Measurements from ENCODE around the gene DNAH14.

The DNAH14 gene

GRCh38 chr1:225448146-225448805, 518.8 kb downstream of the DNAH14 start:
- Histone ChIP-seq H3K36me3 (ENCODE audit: control insufficient read depth, insufficient read depth, low read length) (no peaks in the 10 kb centered on the region), H3K27ac (ENCODE audit: low read depth, low read length) (no peak overlapping the region), H3K4me1 (ENCODE audit: control insufficient read depth, insufficient read depth, low read length) (peaks cover 25% of the 10 kb centered on the region), H3K9me3 (ENCODE audit: control insufficient read depth, insufficient read depth, low read depth, low read length) (no peaks in the 10 kb centered on the region), H3K4me3 (ENCODE audit: low read depth, low read length) (no peak overlapping the region), H3K27me3 (ENCODE audit: control insufficient read depth, insufficient read depth, low read length) (no peaks in the 10 kb centered on the region), H3K9ac (ENCODE audit: low read length) (no peak overlapping the region)

All from HUES6 (cell line).